ENCODE data around the gene ZSCAN5A.

DNA sequence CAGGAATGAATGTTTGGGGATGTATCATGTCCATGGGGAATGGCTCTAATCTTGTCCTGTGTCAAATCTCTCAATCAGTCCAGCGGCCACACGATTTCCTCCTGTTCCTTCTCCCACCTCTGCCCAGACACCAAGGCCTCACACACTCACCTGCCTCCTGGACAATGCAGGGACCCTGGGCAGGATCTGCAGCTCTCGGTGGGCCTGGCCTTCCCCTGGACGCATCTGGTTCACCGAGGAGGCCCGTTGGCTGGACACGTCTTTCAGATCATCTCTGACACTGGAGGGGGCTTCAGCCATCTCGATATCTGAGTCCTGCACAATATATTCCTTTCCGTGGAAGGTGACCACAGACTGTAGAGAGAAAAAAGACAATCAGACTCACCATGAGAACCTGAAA is 91.2 kb downstream of the ZSCAN5A start:
- TF ChIP-seq POLR2AphosphoS5 (IDR thresholded peaks at IDR 0.05; ENCODE audit: low read depth, low read length) (no peak), POLR2A (IDR thresholded peaks at IDR 0.05; ENCODE audit: low read depth, low read length) (no peak)
